ENCODE measurements around the gene LPIN3.
"Not testable (repeated sequence)": the region's sequence is repeated elsewhere in the genome, so short reads cannot be mapped to it uniquely, and the experiment has no call there.

LPIN3 gene

GRCh38 chr20:41340327-41341055, at the start of gene LPIN3:
Gene LPIN3 (plus strand): TSS chr20:41340821. CDS start chr20:41345804, 4,983 bp downstream.
- peak; percentile 78 to 82 for DNase-seq

- no peak for DNase-seq
Observed at GRCh38 chr20:41293269-41294037, 47.2 kb upstream of the LPIN3 start.

- DNase-seq, result no peak
Observed at GRCh38 chr20:41299899-41300298, 40.7 kb upstream of the LPIN3 start.

GRCh38 chr20:41300383-41300782, 40.2 kb upstream of the LPIN3 start:
- no peak for DNase-seq

- DNase-seq, result no peak
Observed at GRCh38 chr20:41300886-41301285, 39.7 kb upstream of the LPIN3 start.

- DNase-seq, result no peak
Observed at GRCh38 chr20:41304002-41304401, 36.6 kb upstream of the LPIN3 start.

- DNase-seq, result no peak
Observed at GRCh38 chr20:41304424-41305079, 36.1 kb upstream of the LPIN3 start.

GRCh38 chr20:41306061-41306727, 34.4 kb upstream of the LPIN3 start:
- DNase-seq, result no peak

- no peak for DNase-seq
Observed at GRCh38 chr20:41307021-41307420, 33.6 kb upstream of the LPIN3 start.

GRCh38 chr20:41308290-41308711, 32.3 kb upstream of the LPIN3 start:
- no peak for DNase-seq

- DNase-seq, result no peak
Observed at GRCh38 chr20:41308726-41309413, 31.8 kb upstream of the LPIN3 start.

GRCh38 chr20:41309817-41310216, 30.8 kb upstream of the LPIN3 start:
- no peak for DNase-seq

GRCh38 chr20:41312009-41312408, 28.6 kb upstream of the LPIN3 start:
- not testable (repeated sequence) for DNase-seq

GRCh38 chr20:41314386-41314785, 26.2 kb upstream of the LPIN3 start:
- no peak for DNase-seq

GRCh38 chr20:41316051-41316450, 24.6 kb upstream of the LPIN3 start:
- no peak for DNase-seq

- DNase-seq, result peak; percentile 87 to 88
Observed at GRCh38 chr20:41316602-41317545, 23.7 kb upstream of the LPIN3 start.

GRCh38 chr20:41317546-41318270, 22.9 kb upstream of the LPIN3 start, which contains the start of gene ZHX3:
Gene ZHX3 (minus strand): TSS chr20:41317731. CDS start chr20:41204916, 112,815 bp downstream.
- peak; percentile 95 to 97 for DNase-seq

- DNase-seq, result no peak
Observed at GRCh38 chr20:41318271-41318649, 22.4 kb upstream of the LPIN3 start.

- DNase-seq, result no peak
Observed at GRCh38 chr20:41320441-41320840, 20.2 kb upstream of the LPIN3 start.

GRCh38 chr20:41320976-41321375, 19.6 kb upstream of the LPIN3 start:
- no peak for DNase-seq

Data from activated T-cell treated with anti-CD3 and anti-CD28 coated beads, Interleukin-2, amount 50 U/mL, for 48 hours (primary cell).